KBM-7 (cell line): Measurements from ENCODE around the gene PIP.
A peak's percentile ranks its signal among the peaks of the same experiment; 100 is the strongest.
"Not testable (repeated sequence)": the region's sequence is repeated elsewhere in the genome, so short reads cannot be mapped to it uniquely, and the experiment has no call there.

Experiments
- DNase-seq: peaks from one replicate; pipeline ENCODE4 v3.0.0-alpha.2; 2015
- in situ Hi-C: fragments of 300-500 bp; cut with MboI; formaldehyde crosslinking; loops from 2 replicates; pipeline ENCODE4 v1.14.3; 2020; ENCODE audit warnings: low sequenced_read_pairs, low pct_unique_long_range_greater_than_20kb, mixed read lengths

PIP gene, protein sequence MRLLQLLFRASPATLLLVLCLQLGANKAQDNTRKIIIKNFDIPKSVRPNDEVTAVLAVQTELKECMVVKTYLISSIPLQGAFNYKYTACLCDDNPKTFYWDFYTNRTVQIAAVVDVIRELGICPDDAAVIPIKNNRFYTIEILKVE

DNA sequence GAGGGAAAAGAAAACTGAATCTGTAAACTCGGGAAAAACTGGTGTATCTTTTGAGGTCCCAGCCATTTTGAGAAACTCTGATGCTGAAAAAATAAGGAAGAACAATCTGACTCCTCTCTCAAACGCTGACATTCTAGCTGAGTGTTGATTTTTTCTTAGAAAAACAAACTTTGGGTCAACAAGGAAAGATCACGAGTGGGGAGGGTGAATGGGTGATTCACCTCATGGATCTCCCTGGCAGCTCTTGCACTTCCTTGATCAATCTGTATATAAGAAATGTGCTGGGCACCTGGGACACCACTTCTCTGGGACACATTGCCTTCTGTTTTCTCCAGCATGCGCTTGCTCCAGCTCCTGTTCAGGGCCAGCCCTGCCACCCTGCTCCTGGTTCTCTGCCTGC, at the start of gene PIP:
Gene PIP, plus strand, starts transcription at position 297 of the 400 bp plus-strand sequence. Its CDS starts 40 bp downstream, at position 337.
- in situ Hi-C loops = no loop called here
- no peak for DNase-seq

DNA sequence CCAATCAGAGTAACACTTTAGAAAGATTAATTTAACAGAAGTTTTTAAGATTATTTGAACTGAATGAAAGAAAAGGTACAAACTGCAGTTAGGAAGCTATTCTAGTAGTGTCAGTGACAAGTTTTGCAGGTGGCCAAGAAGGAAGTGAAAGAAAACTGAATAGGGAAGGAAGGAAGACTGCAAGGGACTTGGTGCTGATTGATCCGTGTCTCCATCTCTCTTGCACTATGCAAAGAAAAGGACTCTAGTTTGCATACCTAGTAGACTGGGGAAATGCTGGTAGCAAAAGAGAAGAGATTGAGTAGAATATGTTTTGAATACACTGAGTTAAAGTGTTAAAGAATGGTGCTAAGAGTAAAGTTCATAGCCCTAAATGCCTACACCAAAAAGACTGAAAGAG, 46.8 kb upstream of the PIP start:
- in situ Hi-C loops = no loop called here
- DNase-seq = no peak

DNA sequence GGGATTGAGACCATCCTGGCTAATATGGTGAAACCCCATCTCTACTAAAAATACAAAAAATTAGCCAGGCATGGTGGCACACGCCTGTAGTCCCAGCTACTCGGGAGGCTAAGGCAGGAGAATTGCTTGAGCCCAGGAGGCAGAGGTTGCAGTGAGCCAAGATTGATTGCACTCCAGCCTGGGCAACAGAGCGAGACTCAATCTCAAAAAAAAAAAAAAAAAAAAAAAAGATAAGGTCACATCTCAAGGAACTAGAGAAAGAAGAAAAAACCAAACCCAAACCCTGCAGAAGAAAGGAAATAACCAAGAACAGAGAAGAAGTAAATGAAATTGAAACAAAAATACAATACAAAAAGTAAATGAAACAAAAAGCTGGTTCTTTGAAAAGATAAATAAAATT, 46.3 kb upstream of the PIP start:
- DNase-seq, in situ Hi-C loops: not testable (repeated sequence)

DNA sequence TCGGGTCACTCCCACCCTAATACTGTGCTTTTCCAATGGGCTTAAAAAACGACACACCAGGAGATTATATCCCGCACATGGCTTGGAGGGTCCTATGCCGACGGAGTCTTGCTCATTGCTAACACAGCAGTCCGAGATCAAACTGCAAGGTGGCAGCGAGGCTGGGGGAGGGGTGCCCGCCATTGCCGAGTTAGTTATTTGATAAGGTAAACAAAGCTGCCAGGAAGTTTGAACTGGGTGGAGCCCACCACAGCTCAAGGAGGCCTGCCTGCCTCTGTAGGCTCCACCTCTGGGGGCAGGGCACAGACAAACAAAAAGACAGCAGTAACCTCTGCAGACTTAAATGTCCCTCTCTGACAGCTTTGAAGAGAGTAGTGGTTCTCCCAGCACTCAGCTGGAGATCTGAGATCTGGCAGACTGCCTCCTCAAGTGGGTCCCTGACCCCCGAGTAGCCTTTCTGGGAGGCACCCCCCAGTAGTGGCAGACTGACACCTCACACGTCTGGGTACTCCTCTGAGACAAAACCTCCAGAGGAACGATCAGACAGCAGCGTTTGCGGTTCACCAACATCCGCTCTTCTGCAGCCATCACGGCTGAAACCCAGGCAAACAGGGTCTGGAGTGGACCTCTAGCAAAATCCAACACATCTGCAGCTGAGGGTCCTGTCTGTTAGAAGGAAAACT, 43.2 kb upstream of the PIP start:
- in situ Hi-C loops, DNase-seq: not testable (repeated sequence)

DNA sequence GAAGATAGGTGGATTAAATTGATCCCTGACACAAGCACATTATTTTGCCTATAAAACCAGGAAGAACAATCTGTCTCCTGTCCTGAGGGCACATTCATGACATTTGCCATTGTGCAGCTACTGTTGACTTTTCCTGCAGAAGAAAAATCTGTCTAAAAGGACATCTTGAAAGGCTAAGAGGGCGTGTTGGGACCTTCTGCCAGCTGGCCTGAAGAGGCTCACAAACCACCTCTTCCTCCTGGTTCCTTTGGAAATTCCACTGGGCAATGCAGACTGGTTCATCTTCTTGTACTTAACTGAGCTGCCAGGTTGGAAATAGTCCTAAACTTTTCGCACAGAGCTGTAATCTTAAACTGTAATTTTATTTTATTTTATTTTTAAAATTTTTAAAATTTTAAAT, 35.7 kb upstream of the PIP start:
- DNase-seq = no peak
- in situ Hi-C loops = no loop called here

DNA sequence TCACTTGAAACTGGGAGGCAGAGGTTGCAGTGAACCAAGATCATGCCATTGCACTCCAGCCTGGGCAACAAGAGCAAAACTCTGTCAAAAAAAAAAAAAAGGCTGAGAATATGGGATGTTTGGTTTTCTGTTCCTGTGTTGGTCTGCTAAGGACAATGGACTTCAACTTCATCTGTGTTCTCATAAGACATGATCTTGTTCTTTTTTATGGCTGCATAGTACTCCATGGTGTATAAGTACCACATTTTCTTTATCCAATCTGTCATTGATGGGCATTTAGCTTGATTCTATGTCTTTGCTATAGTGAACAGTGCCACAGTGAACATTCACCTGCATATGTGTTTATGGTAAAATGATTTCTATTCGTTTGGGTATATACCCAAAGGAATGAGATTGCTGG, 32.3 kb upstream of the PIP start:
- in situ Hi-C loops, DNase-seq: not testable (repeated sequence)

DNA sequence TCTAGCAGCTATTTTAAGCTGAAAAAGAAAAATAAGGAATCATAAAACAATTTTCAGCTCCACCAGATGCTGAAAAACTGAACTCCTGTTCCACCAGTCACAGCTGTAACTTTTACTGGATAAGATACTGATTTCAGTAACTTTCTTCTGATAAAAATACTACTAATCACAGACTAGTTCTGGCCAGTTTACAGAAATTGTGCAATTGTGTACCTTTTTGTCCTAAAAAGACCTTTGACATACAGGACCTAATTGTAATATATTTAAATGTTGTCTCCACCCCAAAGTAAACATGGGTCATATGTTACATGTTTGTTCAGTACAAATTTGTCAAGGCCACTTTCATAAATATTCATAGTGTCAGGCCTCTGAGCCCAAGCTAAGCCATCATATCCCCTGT, 27.1 kb upstream of the PIP start:
- DNase-seq = no peak
- in situ Hi-C loops = no loop called here

DNA sequence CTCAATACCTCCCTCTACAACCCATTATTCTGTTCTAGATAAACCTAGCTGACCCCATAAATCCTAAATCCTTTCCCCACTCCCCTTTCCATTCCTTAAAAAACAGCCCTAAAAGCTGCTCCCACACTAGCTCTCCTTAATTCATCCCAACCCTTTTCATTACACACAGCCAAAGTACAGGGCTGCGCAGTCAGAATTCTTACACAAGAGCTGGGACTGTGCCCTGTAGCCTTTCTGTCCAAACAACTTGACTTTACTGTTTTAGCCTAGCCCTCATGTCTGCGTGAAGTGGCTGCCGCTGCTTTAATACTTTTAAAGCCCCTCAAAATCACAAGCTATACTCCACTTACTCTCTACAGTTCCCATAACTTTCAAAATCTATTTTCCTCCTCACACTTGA, 23.9 kb upstream of the PIP start:
- in situ Hi-C loops, DNase-seq: not testable (repeated sequence)

DNA sequence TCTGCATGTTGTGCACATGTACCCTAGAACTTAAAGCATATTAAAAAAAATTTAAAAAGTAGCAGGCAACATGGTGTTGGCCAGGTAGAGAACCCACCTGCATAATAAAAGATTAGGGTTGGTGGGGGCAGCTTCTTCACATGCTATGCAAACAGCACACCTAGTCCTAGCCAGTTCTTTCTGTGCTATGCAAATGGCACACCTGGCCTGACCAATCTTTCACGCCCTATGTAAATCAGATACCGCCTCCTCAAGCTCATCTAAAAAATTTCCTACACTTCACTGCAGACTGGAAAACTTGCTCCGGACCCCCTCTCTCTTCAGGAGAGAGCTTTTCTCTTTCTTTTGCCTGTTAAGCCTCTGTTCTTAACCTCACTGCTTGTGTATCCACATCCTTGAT, 14.5 kb upstream of the PIP start:
- in situ Hi-C loops = no loop called here
- DNase-seq = no peak

DNA sequence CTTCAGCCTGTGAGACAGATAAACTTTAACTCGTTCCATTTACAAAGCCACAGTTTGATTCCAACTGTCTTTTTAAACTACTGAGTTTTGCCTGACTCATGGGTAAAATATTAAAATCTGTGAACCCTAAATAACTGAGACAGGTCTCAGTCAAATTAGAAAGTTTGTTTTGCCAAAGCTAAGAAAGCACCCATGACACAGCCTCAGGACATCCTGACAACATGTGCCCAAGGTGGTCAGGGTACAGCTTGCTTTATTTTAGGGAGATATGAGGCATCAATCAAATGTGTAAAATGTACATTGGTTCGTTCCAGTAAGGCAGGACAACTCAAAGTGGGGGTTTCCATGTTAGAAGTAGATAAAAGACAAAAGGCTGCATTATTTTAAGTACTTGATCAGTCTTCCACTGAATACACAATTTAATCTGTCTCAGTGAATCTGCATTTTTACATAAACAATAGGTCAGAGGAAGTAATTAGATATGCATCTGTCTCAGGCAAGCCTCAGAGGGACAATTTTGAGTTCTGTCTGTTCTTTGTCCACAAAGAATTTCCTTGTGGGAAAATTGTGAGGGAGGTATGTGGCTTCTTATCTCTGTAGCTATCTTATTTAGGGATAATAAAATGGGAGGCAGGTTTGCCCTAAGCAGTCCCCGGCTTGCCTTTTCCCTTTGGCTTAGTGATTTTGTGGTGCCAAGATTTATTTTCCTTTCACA, 11.0 kb upstream of the PIP start:
- no peak for DNase-seq
- in situ Hi-C loops = no loop called here

DNA sequence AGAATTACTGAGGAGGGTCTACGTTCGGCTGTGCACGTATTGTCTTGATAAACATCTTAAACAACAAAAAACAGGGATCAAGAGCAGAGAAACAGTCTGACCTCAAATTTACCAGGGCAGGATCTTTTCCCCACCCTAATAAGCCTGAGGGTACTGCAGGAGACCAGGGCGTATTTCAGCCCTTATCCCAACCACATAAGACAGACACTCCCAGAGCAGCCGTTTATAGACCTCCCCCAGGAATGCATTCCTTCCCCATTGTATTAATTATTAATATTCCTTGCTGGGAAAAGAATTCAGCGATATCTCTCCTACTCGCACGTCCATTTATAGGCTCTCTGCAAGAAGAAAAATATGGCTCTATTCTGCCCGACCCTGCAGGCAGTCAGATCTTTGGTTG, 8.6 kb upstream of the PIP start:
- in situ Hi-C loops, DNase-seq: not testable (repeated sequence)

DNA sequence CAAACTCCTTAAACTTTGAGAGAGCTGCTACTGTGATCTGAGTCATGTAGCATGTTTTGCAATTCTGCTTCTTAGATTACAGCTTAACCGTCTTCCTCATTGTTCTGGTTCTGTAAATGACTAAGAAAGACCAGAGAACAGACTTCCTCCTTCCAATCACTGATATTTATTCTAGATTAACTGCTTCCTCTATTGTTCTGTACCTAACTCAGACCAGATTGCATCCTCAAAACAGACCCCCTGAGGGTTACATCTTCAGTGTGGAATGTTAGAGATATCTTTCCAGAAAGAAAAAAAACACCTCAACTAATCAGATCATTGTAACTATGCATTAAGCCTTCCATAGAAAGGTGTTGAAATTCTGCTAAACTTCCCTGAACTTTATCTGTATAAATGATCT, 5.7 kb upstream of the PIP start:
- peak; percentile 49 for DNase-seq
- in situ Hi-C loops = no loop called here

DNA sequence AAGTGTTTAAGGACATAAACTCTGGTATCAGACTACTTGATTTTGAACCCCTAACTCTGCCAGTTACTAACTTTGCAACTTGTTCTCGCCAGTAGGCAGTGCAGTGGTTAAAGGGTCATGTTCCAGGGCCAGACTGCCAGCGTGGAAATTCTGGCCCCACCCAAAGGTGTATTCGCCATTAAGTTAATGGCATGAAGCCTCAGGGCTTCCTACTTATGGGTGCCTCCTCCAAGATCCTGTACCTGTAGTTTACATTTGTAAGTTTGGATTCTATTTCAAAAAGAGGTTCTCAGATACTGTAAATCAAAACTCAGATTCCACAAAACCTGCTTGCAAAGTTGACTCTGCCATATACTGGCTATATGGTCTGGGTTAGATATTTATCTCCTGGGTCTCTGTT, 2.8 kb upstream of the PIP start:
- in situ Hi-C loops = no loop called here
- no peak for DNase-seq

DNA sequence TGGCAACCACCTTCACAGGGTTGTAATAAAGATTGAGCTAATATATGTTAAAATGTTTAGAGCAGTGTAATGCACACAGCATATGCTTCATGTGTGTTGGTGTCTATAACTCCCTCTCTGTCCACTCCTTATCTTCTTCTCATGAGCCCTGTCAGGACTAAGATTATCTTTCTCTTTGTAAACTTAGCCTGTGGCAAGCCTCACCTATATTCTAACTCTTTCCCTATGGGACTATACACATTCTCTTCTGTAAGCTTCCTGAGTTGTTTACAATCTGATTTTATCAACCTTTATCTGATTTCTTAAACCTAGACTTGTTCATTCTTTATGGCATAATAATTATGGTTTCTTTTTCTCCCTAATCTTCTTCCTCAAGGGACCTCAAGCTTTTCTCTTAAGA, 2.4 kb upstream of the PIP start:
- in situ Hi-C loops = no loop called here

DNA sequence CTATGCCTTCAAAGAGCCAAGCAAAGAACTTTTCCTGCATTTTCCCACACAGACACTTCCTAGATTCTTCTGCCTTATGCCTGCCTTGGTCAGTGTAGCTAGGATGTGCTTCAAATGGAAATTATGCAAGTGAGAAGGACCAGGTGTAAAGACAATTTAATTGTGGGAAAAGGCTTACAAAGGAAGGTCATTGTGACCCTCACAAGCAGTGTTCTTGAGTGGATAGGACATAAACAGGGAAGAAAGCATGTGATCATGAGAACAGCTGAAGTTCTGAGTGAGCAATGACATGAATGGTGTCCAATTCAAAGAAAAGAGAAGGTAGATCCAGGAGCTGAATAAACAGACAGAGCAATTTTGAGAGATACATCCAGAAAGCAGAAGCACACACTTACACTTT, 1.3 kb upstream of the PIP start:
- in situ Hi-C loops = no loop called here
- DNase-seq = no peak

More for the DNA sequence above, 2.4 kb upstream of the PIP start:
- DNase-seq = no peak

DNA sequence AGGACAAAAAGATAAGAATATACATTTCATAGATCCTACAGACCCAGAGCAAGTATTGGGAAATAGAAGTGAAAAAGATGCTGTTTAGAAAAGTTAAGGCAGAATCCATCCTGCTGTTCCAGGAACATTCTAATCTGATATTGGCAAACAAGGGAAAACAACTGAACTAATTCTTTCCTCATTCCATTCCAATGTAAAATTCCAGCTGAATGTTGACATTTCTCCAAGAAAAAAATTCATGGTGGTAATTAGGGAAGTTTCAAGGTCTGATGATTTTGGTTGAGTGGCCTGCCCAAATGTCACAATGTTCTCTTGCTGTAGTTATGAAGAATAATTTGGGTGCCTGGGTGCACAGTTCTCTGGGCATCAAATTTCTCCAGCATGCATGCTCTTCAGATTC, 15.2 kb downstream of the PIP start:
- DNase-seq = no peak
- in situ Hi-C loops = no loop called here

DNA sequence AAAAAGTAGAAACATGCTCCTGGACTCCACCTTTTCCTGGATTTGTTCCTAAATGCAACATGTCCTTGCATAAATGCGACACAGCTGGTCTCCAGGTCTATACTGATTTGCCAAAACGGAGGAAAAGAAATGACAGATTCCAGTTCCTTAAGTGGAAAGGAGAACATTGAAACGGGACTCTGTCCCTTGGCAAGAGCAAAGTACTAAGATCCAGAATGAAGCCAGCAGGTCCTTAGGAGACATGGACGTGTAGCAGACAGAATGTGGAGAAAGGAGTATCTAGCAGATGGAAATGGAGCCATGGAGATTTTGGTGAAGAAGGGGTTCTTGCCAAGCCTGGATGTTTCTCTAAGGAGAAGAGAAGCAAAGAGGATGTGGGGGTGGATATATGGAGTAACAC, 16.2 kb downstream of the PIP start:
- DNase-seq = no peak
- in situ Hi-C loops = no loop called here

DNA sequence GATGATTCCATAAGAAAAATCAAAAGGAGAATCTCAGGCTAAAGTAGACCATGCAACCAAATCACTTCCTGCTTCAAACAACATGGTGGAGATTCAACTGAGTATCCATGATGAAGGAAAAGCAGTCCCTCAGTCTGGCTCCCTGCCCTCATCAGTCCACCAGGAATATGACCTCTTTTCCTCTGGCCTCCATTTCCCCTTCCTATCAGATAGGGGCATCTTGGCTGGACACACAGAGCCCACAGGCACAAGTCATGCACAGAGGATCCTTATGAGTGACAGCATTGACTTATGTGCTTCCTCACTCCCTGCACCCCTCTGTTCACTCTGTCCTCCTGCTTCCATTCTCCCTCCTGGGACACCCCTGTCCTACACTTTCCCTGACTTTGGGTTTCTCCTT, 16.8 kb downstream of the PIP start:
- no peak for DNase-seq
- in situ Hi-C loops = no loop called here

DNA sequence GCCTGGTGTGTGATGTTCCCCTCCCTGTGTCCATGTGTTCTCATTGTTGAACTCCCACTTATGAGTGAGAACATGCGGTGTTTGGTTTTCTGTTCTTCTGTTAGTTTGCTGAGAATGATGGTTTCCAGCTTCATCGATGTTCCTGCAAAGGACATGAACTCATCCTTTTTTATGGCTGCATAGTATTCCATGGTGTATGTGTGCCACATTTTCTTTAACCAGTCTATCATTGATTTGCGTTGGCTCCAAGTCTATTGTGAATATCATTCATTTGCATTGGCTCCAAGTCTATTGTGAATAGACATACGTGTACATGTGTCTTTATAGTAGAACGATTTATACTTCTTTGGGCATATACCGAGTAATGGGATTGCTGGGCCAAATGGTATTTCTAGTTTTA, 18.8 kb downstream of the PIP start:
- in situ Hi-C loops, DNase-seq: not testable (repeated sequence)

DNA sequence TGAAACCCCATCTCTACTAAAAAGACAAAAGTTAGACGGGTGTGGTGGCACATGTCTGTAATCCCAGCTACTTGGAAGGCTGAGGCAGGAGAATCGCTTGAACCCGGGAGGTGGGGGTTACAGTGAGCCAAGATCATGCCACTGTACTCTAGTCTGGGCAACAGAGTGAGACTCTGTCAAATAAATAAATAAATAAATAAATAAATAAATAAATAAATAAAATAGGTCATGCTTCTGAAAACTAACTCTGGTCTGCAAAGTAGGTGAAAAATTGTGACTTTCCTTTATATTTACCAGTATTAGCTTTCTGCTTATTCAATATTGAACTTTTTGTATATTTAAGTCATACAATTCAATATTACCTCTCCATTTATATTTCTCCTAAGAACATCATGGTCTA, 26.7 kb downstream of the PIP start:
- DNase-seq, in situ Hi-C loops: not testable (repeated sequence)

DNA sequence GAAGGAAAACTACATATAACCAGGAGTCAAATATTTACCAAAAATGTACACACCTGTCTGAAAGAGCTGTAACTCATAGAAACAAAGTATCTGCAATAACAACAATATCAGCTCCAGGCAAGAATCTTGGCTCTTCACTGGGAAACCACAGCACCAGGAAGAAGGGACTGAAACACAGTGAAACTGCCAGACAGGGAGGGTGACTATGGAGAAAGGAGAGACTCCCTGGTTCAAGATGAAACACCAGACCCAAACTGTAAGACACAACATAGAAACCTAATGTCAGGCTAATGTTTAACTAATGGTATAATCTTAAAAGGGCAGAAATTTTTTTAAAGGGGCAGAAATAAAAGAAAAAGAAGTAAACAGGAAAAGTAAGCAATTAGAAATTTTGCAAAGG, 39.8 kb downstream of the PIP start:
- DNase-seq = no peak
- in situ Hi-C loops = no loop called here
